GM21390 (cell line): Measurements from ENCODE around the gene RNF123.
A peak's percentile ranks its signal among the peaks of the same experiment; 100 is the strongest.

Experiments
- ATAC-seq: cut with Tn5 transposase; IDR thresholded peaks from one replicate; pipeline ENCODE4 v1.9.1; 2021; ENCODE audit not compliant: unreplicated experiment

RNF123 gene

DNA sequence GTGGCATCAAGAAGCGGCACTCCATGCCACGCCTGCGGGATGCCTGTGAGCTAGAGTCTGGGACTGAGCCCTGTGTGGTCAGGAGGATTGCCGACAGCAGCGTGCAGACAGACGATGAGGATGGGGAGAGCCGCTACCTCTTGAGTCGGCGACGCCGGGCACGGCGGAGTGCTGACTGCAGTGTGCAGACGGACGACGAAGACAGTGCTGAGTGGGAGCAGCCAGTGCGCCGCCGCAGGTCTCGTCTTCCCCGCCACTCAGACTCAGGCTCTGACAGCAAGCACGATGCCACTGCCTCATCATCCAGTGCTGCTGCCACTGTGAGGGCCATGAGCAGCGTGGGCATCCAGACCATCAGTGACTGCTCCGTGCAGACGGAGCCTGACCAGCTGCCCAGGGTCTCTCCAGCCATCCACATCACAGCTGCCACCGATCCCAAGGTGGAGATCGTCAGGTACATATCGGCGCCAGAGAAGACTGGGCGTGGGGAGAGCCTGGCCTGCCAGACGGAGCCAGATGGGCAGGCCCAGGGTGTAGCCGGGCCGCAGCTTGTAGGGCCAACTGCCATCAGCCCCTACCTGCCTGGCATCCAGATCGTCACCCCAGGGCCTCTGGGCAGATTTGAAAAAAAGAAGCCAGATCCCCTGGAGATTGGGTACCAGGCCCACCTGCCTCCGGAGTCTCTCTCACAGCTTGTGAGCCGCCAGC, 32.0 kb upstream of the RNF123 start:
- no peak for ATAC-seq

DNA sequence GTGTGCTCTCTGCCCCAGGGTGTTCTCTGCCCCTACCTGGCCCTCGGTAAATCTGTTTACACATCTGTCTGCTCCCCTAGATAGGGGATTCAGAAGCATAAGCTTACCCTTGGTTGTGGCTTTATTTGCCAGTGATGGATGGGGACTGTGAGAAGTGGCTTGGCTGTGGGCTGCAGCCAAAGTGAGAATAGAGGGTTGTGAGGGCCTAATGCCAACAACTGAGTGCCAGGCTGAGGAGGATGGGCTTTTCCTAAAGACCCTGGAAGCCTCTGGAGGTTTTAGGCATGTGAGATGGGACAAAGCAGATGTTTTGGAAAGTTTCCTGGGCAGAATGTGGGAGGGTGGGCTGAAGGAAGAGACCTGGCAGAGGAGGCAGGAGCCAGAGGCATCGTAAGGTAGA, 30.6 kb upstream of the RNF123 start:
- no peak for ATAC-seq

DNA sequence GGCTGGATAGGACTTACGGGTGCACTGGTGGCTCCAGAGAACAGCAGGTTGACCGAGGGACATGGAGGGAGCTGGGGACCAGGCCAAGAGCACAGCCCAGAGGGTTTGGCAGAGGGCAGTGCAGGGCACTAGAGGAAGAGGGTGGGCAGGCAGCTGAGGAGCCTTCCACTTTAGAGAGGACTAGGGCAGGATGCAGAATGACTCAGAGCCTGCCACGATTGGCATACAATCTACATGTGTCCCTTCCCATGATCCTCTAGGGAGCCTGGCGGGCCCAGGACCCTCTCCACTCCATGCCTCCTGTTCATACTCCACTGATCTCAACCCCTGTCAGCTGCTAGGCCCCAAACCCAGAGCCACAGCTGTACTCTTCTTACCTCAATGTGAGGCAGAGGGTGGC, 29.6 kb upstream of the RNF123 start:
- no peak for ATAC-seq

DNA sequence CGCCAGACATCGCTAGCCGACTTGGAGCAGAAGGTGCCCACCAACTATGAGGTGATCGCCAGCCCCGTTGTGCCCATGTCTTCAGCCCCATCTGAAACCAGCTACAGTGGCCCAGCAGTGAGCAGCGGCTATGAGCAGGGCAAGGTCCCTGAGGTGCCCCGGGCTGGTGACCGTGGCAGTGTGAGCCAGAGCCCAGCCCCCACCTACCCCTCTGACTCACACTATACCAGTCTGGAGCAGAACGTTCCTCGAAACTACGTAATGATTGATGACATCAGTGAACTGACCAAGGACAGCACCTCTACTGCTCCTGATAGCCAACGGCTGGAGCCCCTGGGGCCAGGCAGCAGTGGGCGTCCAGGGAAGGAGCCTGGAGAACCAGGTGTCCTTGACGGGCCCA, 28.1 kb upstream of the RNF123 start:
- ATAC-seq, result no peak

DNA sequence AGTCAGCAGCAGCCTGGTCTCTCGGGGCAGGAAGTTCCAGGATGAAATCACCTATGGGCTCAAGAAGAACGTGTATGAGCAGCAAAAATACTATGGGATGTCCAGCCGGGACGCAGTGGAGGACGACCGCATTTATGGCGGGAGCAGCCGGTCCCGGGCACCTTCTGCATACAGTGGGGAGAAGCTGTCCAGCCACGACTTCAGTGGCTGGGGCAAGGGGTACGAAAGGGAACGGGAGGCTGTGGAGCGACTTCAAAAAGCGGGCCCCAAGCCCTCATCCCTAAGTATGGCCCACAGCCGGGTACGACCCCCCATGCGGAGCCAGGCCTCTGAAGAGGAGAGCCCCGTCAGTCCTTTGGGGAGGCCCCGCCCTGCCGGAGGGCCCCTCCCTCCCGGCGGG, 27.3 kb upstream of the RNF123 start:
- no peak for ATAC-seq

DNA sequence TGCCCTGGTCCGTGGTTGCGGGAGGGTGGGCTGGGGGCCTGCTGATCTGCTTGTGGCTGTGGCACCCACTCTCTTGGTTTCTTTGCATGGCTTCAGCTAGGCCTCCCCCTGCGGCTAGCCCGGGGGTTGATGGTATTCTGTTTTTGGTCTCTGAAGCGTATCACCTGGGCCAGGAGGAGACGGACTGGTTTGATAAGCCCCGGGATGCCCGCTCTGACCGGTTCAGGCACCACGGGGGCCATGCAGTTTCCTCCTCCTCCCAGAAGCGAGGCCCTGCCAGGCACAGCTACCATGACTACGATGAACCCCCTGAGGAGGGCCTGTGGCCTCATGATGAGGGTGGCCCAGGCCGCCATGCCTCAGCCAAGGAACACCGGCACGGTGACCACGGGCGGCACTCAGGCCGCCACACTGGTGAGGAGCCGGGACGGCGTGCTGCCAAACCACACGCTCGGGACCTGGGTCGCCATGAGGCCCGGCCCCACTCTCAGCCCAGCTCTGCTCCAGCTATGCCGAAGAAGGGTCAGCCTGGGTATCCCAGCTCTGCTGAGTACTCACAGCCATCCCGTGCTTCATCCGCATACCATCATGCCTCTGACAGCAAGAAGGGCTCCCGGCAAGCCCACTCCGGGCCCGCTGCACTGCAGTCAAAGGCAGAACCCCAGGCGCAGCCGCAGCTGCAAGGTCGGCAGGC, 26.5 kb upstream of the RNF123 start:
- no peak for ATAC-seq

DNA sequence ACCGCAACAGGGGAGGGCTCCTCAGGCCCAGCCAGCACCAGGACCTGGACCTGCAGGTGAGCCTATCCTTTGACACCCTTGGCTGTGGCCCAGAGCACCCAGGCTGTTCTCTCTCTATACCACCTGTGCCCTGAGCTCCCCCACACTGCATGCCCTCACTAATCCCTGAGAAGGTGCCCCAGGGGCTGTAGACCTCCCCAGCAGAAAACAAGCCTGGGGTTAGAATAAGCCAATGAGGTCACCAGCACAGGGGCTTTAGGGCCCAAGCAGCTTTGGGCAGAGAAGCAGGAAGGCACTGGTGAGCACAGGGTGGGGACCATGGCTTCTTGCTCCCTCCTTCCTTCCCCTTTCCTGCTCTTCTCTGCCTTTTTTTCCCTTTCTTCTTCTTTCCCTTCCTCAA, 25.5 kb upstream of the RNF123 start:
- ATAC-seq, result no peak

DNA sequence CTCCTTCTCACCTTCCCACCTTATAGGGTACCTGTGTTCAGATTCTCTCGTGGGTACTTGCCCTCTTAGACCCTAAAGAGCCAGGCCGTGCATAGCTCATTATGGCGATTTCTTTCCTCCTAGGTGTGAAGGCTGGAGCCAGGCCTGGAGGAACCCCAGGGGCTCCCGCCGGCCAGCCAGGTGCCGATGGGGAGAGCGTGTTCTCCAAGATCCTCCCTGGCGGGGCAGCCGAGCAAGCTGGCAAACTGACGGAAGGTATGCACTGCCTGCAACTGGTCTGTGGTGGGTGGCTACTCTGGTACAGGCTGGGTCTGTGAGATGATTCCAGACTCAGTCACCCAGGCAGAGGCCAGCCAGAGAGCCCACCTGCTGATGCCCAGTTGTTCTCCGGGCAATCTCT, 25.1 kb upstream of the RNF123 start:
- no peak for ATAC-seq

DNA sequence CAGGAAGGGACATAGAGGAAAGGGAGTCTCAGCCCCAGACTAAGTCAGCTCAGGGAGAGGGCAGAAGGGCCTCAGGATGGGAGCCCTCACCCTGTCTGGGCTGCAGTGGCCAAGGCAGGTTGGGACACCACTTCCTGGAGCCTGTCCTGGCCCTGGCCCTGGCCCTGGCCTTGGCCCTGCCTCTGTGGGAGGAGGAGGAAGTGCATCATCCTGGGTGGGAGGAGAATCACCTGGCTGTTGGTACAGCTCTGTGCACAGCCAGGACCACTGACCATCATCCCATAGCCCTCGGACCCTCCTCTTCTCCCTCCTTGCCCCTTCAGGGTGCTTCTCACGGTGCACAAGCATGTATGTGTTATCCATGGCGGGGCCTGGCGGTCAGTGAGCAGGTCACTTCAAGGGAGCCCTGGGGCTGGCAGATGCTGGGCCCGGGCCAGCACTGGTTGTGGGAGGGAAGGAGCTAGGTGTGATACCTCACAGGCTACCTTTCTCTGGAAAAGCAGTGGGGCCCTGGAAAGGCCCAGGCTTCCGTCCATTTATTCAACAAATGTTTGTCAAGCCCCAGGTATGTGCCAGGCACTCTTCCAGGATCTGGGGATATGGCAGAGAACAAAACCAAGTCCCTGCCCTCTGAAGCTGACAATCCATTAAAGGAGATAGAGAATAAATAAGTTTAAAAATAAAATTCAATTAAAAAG, 23.4 kb upstream of the RNF123 start:
- ATAC-seq, result no peak

DNA sequence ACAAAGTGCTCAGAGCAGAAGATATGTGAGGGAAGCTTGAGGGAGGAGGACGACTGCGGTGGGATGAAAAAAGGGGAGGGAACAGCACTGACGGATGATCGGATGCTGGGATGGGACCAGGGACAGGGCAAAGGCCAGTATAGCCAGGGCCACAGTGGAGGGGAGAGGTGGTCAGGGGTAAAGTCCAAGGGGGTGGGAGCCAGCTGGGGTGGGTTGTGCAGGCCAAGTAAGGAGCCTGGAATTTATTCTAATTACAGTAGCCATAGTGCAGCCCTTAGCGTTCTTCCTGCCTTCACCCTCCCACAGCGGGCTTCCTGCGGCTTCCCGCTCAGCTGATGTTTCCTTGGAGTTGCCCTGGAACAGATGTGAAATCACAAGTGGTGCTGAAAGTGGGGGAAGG, 22.8 kb upstream of the RNF123 start:
- no peak for ATAC-seq

DNA sequence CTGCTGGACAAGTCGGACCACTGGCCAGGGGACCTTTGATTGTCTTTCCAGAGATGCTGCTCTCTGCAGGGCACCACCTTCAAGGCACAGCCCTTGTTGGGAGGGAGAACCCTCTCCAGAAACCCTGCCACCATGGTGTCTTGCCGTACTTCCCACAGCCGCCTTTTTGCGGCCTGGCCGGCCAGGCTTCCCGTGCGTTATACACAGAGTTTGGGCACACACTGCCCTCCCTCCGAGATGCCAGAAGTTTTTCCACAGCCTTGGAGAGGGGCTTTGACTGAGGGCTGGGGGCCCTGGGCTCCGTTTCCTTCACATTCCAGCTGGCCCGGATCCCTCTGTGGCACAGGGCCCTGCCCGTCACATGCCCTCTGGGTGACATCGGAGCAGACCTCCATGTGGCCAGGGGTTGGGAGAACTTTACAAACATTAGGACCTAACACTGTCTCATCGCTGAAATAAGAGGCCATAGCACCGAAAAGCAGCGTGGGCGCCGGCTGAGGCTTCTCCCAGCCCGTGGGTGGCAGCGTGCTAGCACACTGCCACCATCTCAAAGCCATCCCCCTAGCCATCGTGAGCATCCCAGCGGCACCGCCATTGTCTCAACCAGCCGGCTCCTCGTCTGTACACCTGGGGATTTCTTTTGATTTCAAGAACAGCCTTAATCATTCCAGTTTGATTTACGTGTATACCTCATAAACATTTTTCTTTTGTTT, 21.5 kb upstream of the RNF123 start:
- no peak for ATAC-seq

DNA sequence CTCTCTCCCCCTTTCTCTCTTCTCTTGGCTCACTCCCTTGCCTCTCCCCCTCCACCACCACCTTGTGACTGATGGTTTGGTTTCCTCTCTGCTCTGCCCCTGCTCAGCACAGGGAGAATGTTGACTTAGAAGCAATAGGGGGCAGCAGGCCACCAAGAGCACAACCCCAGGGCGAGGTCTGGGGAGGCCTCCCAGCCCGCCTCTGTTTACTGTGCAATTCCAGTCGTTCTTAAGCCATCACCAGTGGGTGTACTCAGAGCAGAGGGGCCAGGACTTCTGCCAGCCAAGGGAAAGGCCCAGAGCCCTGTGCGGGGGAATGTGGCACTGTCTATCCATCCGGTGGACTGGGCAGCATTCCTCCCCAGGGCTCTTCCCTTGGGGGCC, 21.0 kb upstream of the RNF123 start:
- no peak for ATAC-seq

DNA sequence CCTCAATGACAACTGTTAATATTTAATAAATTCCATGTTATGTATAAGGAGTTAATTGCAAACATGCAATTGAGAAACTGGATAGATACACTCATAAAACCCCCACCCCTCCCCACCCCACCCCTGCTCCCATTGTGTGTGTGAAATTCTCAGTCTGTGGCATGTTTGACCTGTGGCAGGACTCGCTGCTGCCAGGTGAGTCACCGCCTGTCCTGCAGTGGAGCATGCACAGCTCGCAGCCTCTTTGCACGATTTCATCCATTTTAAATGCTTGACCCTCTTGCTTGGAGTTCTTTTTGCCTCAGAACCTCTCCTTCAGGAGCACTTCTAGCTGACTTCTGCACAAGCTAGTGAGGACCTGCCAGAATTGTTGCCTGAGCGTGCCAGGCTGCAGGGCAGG, 20.5 kb upstream of the RNF123 start:
- no peak for ATAC-seq

DNA sequence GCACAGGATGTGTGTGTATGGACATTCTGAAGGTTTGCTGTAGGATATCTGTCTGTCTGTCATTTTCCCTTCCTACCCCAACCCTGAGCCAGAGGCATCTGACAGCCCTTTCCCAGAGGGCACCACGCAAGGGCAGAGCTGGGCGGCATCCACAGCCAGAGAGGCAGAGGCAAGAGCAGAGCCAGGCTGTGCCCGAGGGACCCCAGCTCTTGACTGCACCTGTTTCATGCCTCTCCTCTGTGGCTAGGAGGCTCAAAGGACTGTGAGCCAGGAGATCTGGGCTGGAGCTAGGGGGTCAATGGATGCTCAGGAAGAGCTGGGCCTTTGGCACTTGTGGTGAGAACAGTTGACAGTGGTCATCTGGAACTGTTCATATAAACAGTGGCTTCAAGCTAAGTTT, 20.0 kb upstream of the RNF123 start:
- no peak for ATAC-seq

DNA sequence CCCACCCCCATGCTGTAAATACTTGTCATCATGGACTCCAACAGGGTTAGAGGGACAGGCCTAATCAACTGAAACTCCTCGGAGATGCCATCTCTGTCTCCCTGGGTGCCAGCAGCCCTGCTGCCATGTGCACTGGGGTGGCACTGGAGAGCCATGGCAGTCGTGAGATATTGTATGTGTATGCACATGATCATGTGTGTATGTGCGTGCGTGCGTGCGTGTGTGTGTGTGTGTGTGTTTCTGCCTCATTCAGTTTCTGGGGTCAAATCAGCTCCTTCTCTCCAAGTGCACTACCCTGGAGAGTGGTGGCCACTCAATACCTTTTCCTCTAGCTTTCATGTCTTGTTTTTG, 18.4 kb upstream of the RNF123 start:
- no peak for ATAC-seq

DNA sequence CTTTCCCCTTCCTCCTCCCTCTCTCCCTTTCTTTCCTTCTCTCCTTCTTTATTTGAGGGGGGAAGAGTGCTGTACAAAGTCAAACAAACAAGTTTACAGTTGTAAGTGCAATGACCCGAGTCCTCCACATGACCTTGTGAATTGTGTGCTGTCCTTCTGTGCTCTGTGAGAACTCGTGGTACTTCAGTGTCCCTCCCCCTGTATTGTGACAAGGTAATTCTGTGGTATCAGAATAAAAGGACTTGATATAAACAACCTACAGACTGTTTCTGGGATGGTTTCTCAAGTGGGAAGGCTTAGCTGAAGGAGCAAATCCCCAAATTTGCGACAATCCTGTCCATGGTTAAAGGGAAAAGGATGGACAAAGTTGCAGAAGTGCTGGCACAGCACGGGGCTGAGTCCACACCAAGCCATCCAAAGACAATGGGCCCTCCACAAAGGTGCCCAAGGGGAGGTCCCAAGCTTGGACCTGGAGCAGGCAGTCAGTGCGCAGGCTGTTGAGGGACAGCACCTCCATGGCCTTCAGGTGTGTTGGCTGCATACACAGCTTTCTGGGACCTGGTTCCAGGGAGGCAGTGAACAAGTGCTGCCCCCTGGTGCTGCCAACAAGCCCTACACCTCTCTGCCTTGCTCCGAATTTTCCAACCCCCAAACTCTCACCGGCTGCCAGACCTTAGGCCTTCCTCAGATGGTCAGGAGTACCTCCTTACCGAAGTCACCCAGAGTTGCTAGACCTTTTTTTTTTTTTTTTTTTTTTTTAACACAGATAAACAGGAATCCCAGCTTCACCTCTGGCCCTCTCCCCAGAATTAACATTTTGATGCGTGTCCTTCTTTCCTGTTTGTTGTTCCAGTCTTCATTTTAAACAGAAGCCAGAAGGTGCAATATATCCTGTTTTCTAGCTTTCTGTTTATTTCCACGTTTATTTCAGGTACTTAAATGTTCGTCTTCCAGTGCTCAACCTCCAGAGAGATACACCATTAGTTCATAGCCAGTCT, 17.8 kb upstream of the RNF123 start:
- no peak for ATAC-seq

DNA sequence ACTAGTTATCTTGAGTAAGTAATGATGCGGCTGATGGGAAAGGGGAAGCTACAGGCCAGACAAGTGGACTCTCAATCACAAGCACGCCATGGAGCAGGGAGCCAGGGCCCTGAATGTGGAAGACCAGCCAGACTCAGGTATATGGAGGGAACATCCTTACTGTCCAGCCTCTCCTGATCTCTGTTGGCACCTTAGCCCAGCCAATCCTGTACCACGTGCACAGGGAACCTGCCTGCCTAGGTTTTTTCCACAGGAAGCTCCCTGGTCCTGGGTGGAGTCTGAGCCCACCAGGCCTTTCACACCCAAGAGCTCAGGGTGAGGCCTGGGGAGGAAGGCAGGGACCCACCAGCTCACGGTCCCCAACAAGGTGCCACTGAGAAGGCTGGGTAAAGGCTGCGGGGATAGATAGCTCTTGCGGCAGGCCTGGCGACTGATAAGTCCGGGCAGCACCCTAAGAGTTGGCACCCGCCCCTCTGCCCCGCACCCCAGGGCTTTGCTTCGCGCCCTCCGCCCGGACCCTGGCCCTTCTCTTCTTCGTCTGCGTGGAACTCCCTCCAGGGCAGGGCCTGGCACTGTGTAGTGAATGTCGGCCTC, 16.1 kb upstream of the RNF123 start:
- ATAC-seq, result peak; percentile 5

DNA sequence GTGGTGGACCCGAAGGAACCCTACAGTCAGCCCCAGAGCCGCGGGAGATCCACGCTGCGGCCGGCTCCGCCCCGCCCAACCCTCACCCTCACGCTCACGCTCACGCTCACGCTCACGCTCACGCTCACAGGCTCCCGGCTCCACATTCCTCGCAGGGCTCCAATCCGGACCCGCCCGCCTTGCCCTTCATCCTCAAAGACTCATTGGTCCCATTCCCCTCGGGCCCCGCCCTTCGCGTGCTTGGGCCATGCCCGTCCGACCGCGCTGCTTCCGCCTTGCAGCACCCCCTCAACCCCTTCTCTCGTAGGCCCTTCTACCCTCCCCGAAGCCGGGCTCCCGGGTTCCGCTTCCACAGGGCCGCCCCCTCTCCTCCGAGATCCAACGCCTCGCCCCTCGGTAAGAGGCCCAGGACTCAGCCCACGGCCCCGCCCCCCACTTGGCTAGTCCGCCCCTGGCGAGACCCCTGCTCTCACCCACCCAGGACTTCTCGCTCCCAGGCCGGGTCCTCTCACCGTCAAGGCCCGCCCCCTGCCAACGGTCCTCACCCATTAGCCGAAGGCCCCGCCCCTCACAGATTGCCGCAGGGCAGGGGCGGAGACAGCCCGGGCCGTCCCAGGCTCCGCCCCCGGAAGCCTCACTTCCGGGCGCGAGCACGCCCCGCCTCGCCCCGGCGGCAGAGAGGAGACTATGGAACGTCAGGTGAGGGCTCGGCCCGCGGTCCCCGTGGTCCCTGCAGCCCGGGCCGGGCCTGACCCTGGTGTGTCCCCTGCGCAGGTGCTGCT, 15.5 kb upstream of the RNF123 start, which contains the start of gene APEH:
Gene APEH, plus strand, starts transcription at position 637 of the 782 bp plus-strand sequence. Its CDS starts 51 bp downstream, at position 688.
- ATAC-seq, result peak; percentile 73

DNA sequence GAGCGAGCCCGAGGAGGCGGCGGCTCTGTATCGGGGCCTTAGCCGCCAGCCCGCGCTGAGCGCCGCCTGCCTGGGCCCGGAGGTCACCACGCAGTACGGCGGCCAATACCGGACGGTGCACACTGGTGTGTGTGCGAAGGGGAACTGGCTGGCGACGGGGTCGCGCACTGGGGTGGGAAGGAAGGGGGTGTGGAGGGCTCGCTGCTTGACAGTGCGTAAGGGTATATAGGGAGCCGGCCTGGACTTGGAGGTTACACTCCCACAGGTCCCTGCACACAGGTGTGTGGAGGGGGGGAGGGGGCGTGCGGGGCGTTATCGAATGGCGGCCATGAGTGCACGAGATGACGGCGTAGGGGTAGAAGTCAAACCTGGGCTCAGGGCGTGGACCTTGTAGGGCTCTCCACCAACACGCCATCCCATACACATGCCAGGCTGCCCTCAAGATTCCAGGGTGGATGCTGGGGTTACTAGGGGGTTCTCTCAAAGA, 14.8 kb upstream of the RNF123 start:
- ATAC-seq, result peak; percentile 21
